Neural crest cell (in vitro differentiated cells): ENCODE results near the gene GET4. TPM values are rescaled to one million over a fixed set of nuclear protein-coding genes. Genes with fewer than 3 reads are reported as not detected.

Experiments
- DNase-seq: peaks from one replicate; pipeline ENCODE4 v3.0.0; 2021; ENCODE audit warnings: low read depth, mixed read lengths, low spot score
- H3K27ac Mint-ChIP-seq: one replicate; pipeline ENCODE4 v1.8.0; 2021; ENCODE audit warnings: mild to moderate bottlenecking, mixed read lengths; ENCODE audit not compliant: unreplicated experiment
- H3K27me3 Mint-ChIP-seq: 2 replicates; pipeline ENCODE4 v1.8.0; 2021; ENCODE audit warnings: low read depth, mild to moderate bottlenecking, mixed read lengths
- H3K36me3 Mint-ChIP-seq: 2 replicates; pipeline ENCODE4 v1.8.0; 2021; ENCODE audit warnings: low read depth, mild to moderate bottlenecking, mixed read lengths
- H3K4me1 Mint-ChIP-seq: 2 replicates; pipeline ENCODE4 v1.8.0; 2021; ENCODE audit warnings: mixed read lengths
- H3K4me3 Mint-ChIP-seq: one replicate; pipeline ENCODE4 v1.8.0; 2021; ENCODE audit warnings: mild to moderate bottlenecking, mixed read lengths
- H3K9me3 Mint-ChIP-seq: 2 replicates; pipeline ENCODE4 v1.8.0; 2021; ENCODE audit warnings: mixed read lengths
- CTCF ChIP-seq: fragments of 200-600 bp; sonication (generic); conservative IDR thresholded peaks from 2 replicates; pipeline ENCODE4 v1.5.0; 2021; ENCODE audit warnings: antibody characterized with exemption, mild to moderate bottlenecking
- total RNA-seq: library from RNA; stranded (reverse); gene quantifications from 2 replicates; pipeline ENCODE4 v1.2.1, GENCODE V29; 2021

GET4 gene
- total RNA-seq, 1 donor from 2014 or later, result 55.2 TPM

- H3K27ac Mint-ChIP-seq, result no peak overlapping the region
- no peak for DNase-seq
Observed at GRCh38 chr7:832968-833424, 43.4 kb upstream of the GET4 start.

GRCh38 chr7:833601-834258 is 42.6 kb upstream of the GET4 start:
- Mint-ChIP-seq H3K27ac (no peak overlapping the region), H3K9me3 (no peaks in the 10 kb centered on the region), H3K27me3 (no peaks in the 10 kb centered on the region), H3K36me3 (peaks cover 3% of the 10 kb centered on the region), H3K4me3 (no peak overlapping the region), H3K4me1 (peaks cover 31% of the 10 kb centered on the region)
- DNase-seq, result no peak
- TF ChIP-seq CTCF, result no peak

More at GRCh38 chr7:832968-833424, 43.4 kb upstream of the GET4 start:
- Mint-ChIP-seq H3K27me3 (no peaks in the 10 kb centered on the region), H3K4me3 (no peak overlapping the region), H3K4me1 (peaks cover 31% of the 10 kb centered on the region), H3K9me3 (no peaks in the 10 kb centered on the region), H3K36me3 (peaks cover 3% of the 10 kb centered on the region)
- no peak for TF ChIP-seq CTCF

- Mint-ChIP-seq H3K36me3 (peaks cover 5% of the 10 kb centered on the region), H3K4me3 (no peak overlapping the region), H3K27me3 (no peaks in the 10 kb centered on the region), H3K27ac (no peak overlapping the region), H3K9me3 (no peaks in the 10 kb centered on the region), H3K4me1 (peaks cover 25% of the 10 kb centered on the region)
- no peak for DNase-seq
- no peak for TF ChIP-seq CTCF
Observed at GRCh38 chr7:834277-834676, 42.1 kb upstream of the GET4 start.

- Mint-ChIP-seq H3K4me3 (no peak overlapping the region), H3K27ac (no peak overlapping the region), H3K36me3 (peaks cover 10% of the 10 kb centered on the region), H3K4me1 (peaks cover 25% of the 10 kb centered on the region), H3K27me3 (no peaks in the 10 kb centered on the region), H3K9me3 (no peaks in the 10 kb centered on the region)
- DNase-seq, result no peak
- TF ChIP-seq CTCF, result no peak
Observed at GRCh38 chr7:835021-835420, 41.3 kb upstream of the GET4 start.

GRCh38 chr7:835485-836401 is 40.6 kb upstream of the GET4 start:
- no peak for TF ChIP-seq CTCF
- H3K4me1 Mint-ChIP-seq, result peaks cover 25% of the 10 kb centered on the region
- no peaks in the 10 kb centered on the region for H3K9me3 Mint-ChIP-seq
- peaks cover 10% of the 10 kb centered on the region for H3K36me3 Mint-ChIP-seq
- H3K27me3 Mint-ChIP-seq, result no peaks in the 10 kb centered on the region
- H3K4me3 Mint-ChIP-seq, result no peak overlapping the region
- no peak for DNase-seq
- peak overlapping the region; percentile 75 for H3K27ac Mint-ChIP-seq
